Glutamatergic neuron (in vitro differentiated cells): Measurements from ENCODE around the gene SLC5A1. TPM values are rescaled to one million over a fixed set of nuclear protein-coding genes. Genes with fewer than 3 reads are reported as not detected.
"Not testable (repeated sequence)": the region's sequence is repeated elsewhere in the genome, so short reads cannot be mapped to it uniquely, and the experiment has no call there.

Experiments
- DNase-seq: peaks from one replicate; pipeline ENCODE4 v3.0.0; 2022
- H3K27ac Mint-ChIP-seq: one replicate; pipeline ENCODE4 v1.8.0; 2020; ENCODE audit warnings: mild to moderate bottlenecking, mixed read lengths, inconsistent platforms; ENCODE audit not compliant: unreplicated experiment
- H3K27me3 Mint-ChIP-seq: one replicate; pipeline ENCODE4 v1.8.0; 2020; ENCODE audit warnings: mild to moderate bottlenecking, moderate library complexity, mixed read lengths, inconsistent platforms; ENCODE audit not compliant: unreplicated experiment
- H3K36me3 Mint-ChIP-seq: one replicate; pipeline ENCODE4 v1.8.0; 2020; ENCODE audit warnings: mild to moderate bottlenecking, mixed read lengths, inconsistent platforms; ENCODE audit not compliant: unreplicated experiment
- H3K4me1 Mint-ChIP-seq: one replicate; pipeline ENCODE4 v1.8.0; 2020; ENCODE audit warnings: mild to moderate bottlenecking, low read depth, mixed read lengths, inconsistent platforms; ENCODE audit not compliant: unreplicated experiment
- H3K4me3 Mint-ChIP-seq: one replicate; pipeline ENCODE4 v1.8.0; 2020; ENCODE audit warnings: mild to moderate bottlenecking, mixed read lengths, inconsistent platforms; ENCODE audit not compliant: unreplicated experiment
- H3K9me3 Mint-ChIP-seq: one replicate; pipeline ENCODE4 v1.8.0; 2020; ENCODE audit warnings: mild to moderate bottlenecking, moderate library complexity, mixed read lengths, inconsistent platforms; ENCODE audit not compliant: unreplicated experiment
- total RNA-seq: library from RNA; stranded (reverse); fragmentation: NEBNext Ultra II Directional; extraction: Animal tissue kit (Norgen Biotek cat#: 25700); gene quantifications from one replicate; pipeline ENCODE4 v1.2.1, GENCODE V29; 2021; ENCODE audit not compliant: unreplicated experiment
- TF ChIP-seq, protein P1 (sequence below): fragments of 200-600 bp; sonication (generic); IDR thresholded peaks from one replicate; pipeline ENCODE4 v1.5.0; 2021; ENCODE audit not compliant: partially characterized antibody, unreplicated experiment

The SLC5A1 gene
- total RNA-seq, 1 donor from 2014 or later = not detected

DNA sequence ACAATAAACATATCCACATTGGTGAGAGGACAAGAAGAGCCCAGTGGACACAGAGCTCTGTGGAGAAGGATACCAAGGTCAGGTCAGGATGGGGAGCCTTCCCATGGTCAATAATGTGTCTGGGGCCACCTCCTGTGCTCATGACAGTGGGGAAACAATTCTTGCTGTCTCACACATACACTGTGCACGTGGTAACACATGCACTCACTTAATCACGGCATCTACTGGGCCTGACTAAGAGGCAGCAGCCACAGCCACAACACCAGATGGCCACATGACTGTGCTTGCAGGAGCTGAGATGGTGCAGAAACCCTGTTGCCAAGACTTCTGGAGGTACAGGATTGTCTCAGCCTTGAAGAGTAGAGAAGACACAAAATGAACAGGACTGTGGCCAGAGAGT, 87.4 kb downstream of the SLC5A1 start:
- DNase-seq = no peak
- no peaks in the 10 kb centered on the region for H3K4me1 Mint-ChIP-seq
- no peak overlapping the region for H3K4me3 Mint-ChIP-seq
- H3K36me3 Mint-ChIP-seq = no peaks in the 10 kb centered on the region
- TF ChIP-seq, protein P1, sequence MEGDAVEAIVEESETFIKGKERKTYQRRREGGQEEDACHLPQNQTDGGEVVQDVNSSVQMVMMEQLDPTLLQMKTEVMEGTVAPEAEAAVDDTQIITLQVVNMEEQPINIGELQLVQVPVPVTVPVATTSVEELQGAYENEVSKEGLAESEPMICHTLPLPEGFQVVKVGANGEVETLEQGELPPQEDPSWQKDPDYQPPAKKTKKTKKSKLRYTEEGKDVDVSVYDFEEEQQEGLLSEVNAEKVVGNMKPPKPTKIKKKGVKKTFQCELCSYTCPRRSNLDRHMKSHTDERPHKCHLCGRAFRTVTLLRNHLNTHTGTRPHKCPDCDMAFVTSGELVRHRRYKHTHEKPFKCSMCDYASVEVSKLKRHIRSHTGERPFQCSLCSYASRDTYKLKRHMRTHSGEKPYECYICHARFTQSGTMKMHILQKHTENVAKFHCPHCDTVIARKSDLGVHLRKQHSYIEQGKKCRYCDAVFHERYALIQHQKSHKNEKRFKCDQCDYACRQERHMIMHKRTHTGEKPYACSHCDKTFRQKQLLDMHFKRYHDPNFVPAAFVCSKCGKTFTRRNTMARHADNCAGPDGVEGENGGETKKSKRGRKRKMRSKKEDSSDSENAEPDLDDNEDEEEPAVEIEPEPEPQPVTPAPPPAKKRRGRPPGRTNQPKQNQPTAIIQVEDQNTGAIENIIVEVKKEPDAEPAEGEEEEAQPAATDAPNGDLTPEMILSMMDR = no peak
- H3K9me3 Mint-ChIP-seq = peaks cover 2% of the 10 kb centered on the region
- no peak overlapping the region for H3K27ac Mint-ChIP-seq
- peaks cover 7% of the 10 kb centered on the region for H3K27me3 Mint-ChIP-seq

DNA sequence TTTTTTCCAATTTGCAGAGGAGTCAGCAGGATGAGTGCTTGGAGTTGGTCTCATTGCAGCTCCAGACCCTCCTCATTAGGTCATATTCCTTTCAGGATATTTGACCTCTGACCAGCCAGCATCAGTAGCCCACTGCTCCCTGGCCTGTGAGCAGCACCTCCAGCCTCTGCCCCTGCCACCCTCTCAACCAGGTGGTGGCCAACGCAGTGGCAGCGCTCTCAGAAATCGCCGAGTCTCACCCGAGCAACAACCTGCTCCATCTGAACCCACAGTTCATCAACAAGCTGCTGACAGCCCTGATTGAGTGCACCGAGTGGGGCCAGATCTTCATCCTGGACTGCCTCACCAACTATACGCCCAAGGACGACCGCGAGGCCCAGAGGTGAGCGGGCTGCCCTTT, 89.1 kb downstream of the SLC5A1 start:
- TF ChIP-seq, protein P1 = no peak
- Mint-ChIP-seq H3K27ac (no peak overlapping the region), H3K36me3 (no peaks in the 10 kb centered on the region), H3K9me3 (peaks cover 2% of the 10 kb centered on the region), H3K4me3 (no peak overlapping the region), H3K4me1 (no peaks in the 10 kb centered on the region), H3K27me3 (peaks cover 7% of the 10 kb centered on the region)
- no peak for DNase-seq

DNA sequence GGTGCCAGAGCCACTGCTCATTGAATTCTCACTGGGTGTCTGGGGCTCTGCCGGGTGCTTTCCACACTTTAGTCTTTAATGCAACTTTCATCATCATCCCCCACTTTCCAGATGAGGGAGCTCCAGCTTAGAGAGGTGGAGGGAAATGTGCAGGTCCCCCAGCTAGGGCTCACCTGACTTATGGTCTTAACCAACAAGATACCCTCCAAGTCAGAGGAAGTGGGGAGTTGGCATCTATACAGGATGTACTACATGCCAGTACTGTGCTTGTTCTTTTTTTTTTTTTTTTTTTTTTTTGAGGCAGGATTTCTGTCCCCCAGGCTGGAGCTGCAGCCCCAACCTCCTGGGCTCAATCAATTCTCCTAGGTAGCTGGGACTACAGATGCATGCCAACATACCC, 89.7 kb downstream of the SLC5A1 start:
- DNase-seq = no peak
- H3K36me3 Mint-ChIP-seq = no peaks in the 10 kb centered on the region
- H3K9me3 Mint-ChIP-seq = peaks cover 2% of the 10 kb centered on the region
- H3K27ac Mint-ChIP-seq = no peak overlapping the region
- no peaks in the 10 kb centered on the region for H3K4me1 Mint-ChIP-seq
- TF ChIP-seq, protein P1 = no peak
- H3K4me3 Mint-ChIP-seq = no peak overlapping the region
- H3K27me3 Mint-ChIP-seq = peaks cover 7% of the 10 kb centered on the region

DNA sequence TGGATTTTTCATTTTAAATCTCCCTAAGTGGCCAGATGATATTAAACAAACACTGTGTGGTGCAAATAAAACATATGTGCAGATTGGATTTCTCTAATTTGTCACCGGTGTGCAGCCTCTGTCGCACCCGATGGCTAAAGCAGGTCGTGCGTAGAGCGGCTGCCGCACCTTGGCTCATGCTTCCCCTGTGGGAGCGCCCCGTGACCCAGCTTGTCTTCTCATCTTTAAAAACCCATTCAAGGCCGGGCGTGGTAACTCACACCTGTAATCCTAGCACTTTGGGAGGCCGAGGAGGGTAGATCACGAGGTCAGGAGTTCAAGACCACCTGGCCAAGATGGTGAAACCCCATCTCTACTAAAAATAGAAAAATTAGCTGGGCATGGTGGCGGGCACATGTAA, 91.7 kb downstream of the SLC5A1 start:
- H3K9me3 Mint-ChIP-seq, H3K4me3 Mint-ChIP-seq, H3K36me3 Mint-ChIP-seq, H3K27ac Mint-ChIP-seq, H3K27me3 Mint-ChIP-seq, H3K4me1 Mint-ChIP-seq, DNase-seq: not testable (repeated sequence)

DNA sequence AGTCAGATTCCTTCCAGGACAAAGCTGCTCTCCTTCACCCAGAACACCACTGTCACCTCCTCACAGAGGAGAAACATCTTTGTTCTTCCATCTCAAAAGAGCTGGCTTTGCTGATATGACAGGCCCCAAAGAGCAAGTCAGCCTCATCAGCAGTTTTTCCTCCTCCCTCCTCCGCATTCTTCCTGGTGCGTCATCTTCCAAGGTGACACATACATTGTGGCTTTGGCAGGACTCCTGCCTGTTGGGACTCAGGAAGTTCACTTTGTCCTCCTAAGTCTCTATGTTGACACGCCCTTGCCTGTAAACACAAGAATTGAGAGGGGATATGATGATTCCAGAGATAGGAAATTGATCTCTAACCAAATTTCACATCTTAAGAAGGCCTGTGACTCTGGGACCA, 92.9 kb downstream of the SLC5A1 start:
- not testable (repeated sequence) for H3K4me3 Mint-ChIP-seq, H3K27ac Mint-ChIP-seq, H3K9me3 Mint-ChIP-seq, H3K4me1 Mint-ChIP-seq, H3K36me3 Mint-ChIP-seq, H3K27me3 Mint-ChIP-seq, DNase-seq

DNA sequence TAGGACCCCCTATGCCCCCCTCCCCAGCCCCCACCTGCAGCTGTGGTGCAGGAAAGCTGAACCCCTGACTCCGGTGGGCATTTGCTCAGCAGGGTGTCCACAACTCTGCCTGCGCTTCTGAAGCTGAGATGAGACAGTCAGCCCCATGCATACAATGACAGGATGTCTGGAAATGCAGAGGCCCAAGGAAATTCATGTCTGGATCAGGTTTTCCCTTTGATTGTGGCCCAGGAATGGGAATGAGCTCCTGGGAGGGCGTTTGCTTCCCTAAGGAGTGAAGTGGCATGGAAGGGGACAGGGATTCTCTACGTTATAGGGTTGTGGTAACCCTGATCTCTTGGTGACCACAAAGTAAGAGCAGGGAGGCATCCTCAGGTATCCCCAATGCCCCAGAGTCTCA, 93.8 kb downstream of the SLC5A1 start:
- not testable (repeated sequence) for H3K27ac Mint-ChIP-seq, H3K4me3 Mint-ChIP-seq, H3K27me3 Mint-ChIP-seq, H3K36me3 Mint-ChIP-seq, DNase-seq, H3K9me3 Mint-ChIP-seq, H3K4me1 Mint-ChIP-seq

DNA sequence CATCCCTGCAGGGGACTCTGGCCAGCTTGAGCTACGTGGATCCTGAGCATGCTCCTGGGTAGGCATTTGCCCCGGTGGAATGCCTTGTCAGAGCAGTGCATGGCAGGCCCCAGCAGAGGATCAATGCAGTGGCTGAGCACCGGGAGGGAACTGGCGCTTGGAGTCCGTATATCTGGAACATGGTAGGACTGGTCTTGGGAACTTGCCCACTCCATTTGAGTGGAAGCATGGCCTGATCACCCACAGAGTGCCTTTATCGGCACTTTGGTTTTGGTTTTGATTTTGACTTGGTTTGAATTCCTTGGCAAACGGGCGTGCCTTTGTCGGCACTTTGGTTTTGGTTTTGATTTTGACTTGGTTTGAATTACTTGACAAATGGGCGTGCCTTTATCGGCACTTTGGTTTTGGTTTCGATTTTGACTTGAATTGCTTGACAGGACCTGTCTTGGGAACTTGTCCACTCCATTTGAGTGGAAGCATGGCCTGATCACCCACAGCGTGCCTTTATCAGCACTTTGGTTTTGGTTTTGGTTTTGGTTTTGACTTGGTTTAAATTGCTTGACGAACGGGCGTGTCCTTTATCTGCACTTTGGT, 94.8 kb downstream of the SLC5A1 start:
- DNase-seq, H3K36me3 Mint-ChIP-seq, H3K9me3 Mint-ChIP-seq, H3K27ac Mint-ChIP-seq, H3K4me3 Mint-ChIP-seq, H3K27me3 Mint-ChIP-seq, H3K4me1 Mint-ChIP-seq: not testable (repeated sequence)

DNA sequence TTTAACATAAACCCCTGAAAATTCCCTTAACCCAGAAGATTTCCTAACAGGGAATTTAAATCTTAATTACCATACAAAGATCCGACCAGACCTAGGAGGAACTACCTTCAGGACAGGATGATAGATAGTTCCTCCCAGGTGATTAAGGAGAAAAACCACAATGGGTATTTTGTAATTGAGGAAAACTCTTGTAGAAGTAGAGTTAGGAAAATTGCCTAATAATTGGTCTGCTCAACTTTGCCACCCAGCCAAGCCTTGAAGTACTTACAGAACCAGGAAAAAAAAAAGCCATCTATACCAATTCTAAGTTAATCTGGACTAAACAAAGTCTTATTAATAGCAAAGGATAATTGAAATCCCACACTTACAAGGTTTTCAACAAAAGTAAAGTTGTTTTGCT, 95.5 kb downstream of the SLC5A1 start:
- not testable (repeated sequence) for H3K27ac Mint-ChIP-seq, DNase-seq, H3K4me1 Mint-ChIP-seq, H3K36me3 Mint-ChIP-seq, H3K9me3 Mint-ChIP-seq, H3K27me3 Mint-ChIP-seq, H3K4me3 Mint-ChIP-seq
